ENCODE data around the gene MXRA8. TPM values are rescaled to one million over a fixed set of nuclear protein-coding genes. Genes with fewer than 3 reads are reported as not detected.
A peak's percentile ranks its signal among the peaks of the same experiment; 100 is the strongest.

MXRA8 gene
- total RNA-seq, 2 experiments from 2014 or later = 1.6 to 2.9 TPM

GRCh38 chr1:1329304-1330210, 28.8 kb downstream of the MXRA8 start:
- no peaks in the 10 kb centered on the region for H3K9me3 Mint-ChIP-seq
- DNase-seq (no peak), ATAC-seq (ENCODE audit: poor library complexity) (no peak)
- Histone ChIP-seq H3K27ac (ENCODE audit: low read depth in 1 of 2, low read length in 2 of 2) (no peak overlapping the region), H3K27me3 (ENCODE audit: control insufficient read depth in 1 of 2, insufficient read depth in 2 of 2, low read length in 2 of 2) (no peaks in the 10 kb centered on the region), H3K4me1 (ENCODE audit: insufficient read depth, low read length) (peaks cover 27% of the 10 kb centered on the region), H3K36me3 (ENCODE audit: insufficient read depth, low read length) (peaks cover 14% of the 10 kb centered on the region), H3K4me3 (ENCODE audit: low read length) (no peak overlapping the region), H3K9me3 (ENCODE audit: control insufficient read depth in 1 of 2, insufficient read depth in 1 of 2, low read length in 2 of 2) (peaks cover 0 to 5% of the 10 kb centered on the region in 2 experiments)
- peaks cover 14% of the 10 kb centered on the region for H3K4me1 Mint-ChIP-seq (ENCODE audit: low read depth)
- no peak overlapping the region for H3K27ac Mint-ChIP-seq
- intact Hi-C loops (cut with DNase I, micrococcal nuclease) = no loop called here
- ChIA-PET CTCF (no interaction called here), POLR2A (no interaction called here)
- no peak overlapping the region for H3K4me3 Mint-ChIP-seq
- H3K27me3 Mint-ChIP-seq = no peaks in the 10 kb centered on the region
- TF ChIP-seq, protein P1, sequence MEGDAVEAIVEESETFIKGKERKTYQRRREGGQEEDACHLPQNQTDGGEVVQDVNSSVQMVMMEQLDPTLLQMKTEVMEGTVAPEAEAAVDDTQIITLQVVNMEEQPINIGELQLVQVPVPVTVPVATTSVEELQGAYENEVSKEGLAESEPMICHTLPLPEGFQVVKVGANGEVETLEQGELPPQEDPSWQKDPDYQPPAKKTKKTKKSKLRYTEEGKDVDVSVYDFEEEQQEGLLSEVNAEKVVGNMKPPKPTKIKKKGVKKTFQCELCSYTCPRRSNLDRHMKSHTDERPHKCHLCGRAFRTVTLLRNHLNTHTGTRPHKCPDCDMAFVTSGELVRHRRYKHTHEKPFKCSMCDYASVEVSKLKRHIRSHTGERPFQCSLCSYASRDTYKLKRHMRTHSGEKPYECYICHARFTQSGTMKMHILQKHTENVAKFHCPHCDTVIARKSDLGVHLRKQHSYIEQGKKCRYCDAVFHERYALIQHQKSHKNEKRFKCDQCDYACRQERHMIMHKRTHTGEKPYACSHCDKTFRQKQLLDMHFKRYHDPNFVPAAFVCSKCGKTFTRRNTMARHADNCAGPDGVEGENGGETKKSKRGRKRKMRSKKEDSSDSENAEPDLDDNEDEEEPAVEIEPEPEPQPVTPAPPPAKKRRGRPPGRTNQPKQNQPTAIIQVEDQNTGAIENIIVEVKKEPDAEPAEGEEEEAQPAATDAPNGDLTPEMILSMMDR (IDR thresholded peaks at IDR 0.05) = no peak
- peaks cover 6% of the 10 kb centered on the region for H3K36me3 Mint-ChIP-seq (ENCODE audit: low read depth)

DNA sequence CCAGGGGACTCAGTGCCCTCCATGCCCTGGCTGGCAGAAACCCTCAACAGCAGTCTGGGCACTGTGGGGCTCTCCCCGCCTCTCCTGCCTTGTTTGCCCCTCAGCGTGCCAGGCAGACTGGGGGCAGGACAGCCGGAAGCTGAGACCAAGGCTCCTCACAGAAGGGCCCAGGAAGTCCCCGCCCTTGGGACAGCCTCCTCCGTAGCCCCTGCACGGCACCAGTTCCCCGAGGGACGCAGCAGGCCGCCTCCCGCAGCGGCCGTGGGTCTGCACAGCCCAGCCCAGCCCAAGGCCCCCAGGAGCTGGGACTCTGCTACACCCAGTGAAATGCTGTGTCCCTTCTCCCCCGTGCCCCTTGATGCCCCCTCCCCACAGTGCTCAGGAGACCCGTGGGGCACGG, 30.1 kb downstream of the MXRA8 start:
- Mint-ChIP-seq H3K36me3 (ENCODE audit: low read depth) (peaks cover 10% of the 10 kb centered on the region), H3K9me3 (no peaks in the 10 kb centered on the region), H3K4me1 (ENCODE audit: low read depth) (peaks cover 23% of the 10 kb centered on the region), H3K27ac (no peak overlapping the region), H3K4me3 (no peak overlapping the region), H3K27me3 (no peaks in the 10 kb centered on the region)
- Histone ChIP-seq H3K4me3 (ENCODE audit: low read length) (no peak overlapping the region), H3K9me3 (ENCODE audit: control insufficient read depth in 1 of 2, insufficient read depth in 1 of 2, low read length in 2 of 2) (peaks cover 0 to under 1% of the 10 kb centered on the region in 2 experiments), H3K4me1 (ENCODE audit: insufficient read depth, low read length) (peaks cover 31% of the 10 kb centered on the region), H3K36me3 (ENCODE audit: insufficient read depth, low read length) (peaks cover 14% of the 10 kb centered on the region), H3K27ac (ENCODE audit: low read depth in 1 of 2, low read length in 2 of 2) (no peak overlapping the region), H3K27me3 (ENCODE audit: control insufficient read depth in 1 of 2, insufficient read depth in 2 of 2, low read length in 2 of 2) (no peaks in the 10 kb centered on the region)
- CTCF ChIA-PET = no interaction called here
- DNase-seq (no peak), ATAC-seq (ENCODE audit: poor library complexity) (no peak)
- POLR2A ChIA-PET = no interaction called here
- TF ChIP-seq, protein P1 (IDR thresholded peaks at IDR 0.05) = no peak
- intact Hi-C loops (cut with DNase I, micrococcal nuclease) = no loop called here

DNA sequence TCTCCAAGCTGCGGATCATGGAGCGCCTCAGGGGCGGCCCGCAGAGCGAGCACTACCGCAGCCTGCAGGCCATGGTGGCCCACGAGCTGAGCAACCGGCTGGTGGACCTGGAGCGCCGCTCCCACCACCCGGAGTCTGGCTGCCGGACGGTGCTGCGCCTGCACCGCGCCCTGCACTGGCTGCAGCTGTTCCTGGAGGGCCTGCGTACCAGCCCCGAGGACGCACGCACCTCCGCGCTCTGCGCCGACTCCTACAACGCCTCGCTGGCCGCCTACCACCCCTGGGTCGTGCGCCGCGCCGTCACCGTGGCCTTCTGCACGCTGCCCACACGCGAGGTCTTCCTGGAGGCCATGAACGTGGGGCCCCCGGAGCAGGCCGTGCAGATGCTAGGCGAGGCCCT, 31.1 kb downstream of the MXRA8 start:
- DNase-seq (no peak), ATAC-seq (ENCODE audit: poor library complexity) (no peak)
- Histone ChIP-seq H3K4me1 (ENCODE audit: insufficient read depth, low read length) (peaks cover 38% of the 10 kb centered on the region), H3K27me3 (ENCODE audit: control insufficient read depth in 1 of 2, insufficient read depth in 2 of 2, low read length in 2 of 2) (no peaks in the 10 kb centered on the region), H3K27ac (ENCODE audit: low read depth in 1 of 2, low read length in 2 of 2) (no peak overlapping the region), H3K9me3 (ENCODE audit: control insufficient read depth in 1 of 2, insufficient read depth in 1 of 2, low read length in 2 of 2) (no peaks in the 10 kb centered on the region), H3K36me3 (ENCODE audit: insufficient read depth, low read length) (peaks cover 14% of the 10 kb centered on the region), H3K4me3 (ENCODE audit: low read length) (no peak overlapping the region)
- Mint-ChIP-seq H3K4me3 (peak overlapping the region; percentile 51), H3K27ac (no peak overlapping the region), H3K4me1 (ENCODE audit: low read depth) (peaks cover 28% of the 10 kb centered on the region), H3K9me3 (no peaks in the 10 kb centered on the region), H3K36me3 (ENCODE audit: low read depth) (peaks cover 10% of the 10 kb centered on the region), H3K27me3 (no peaks in the 10 kb centered on the region)
- POLR2A ChIA-PET = interaction anchor here (1.0 kb wide), 1 partner anchor 45 kb away, joined by 3 read pairs; no protein-coding TSS in a partner anchor
- CTCF ChIA-PET = no interaction called here
- TF ChIP-seq, protein P1 (IDR thresholded peaks at IDR 0.05) = no peak
- intact Hi-C loops (cut with DNase I, micrococcal nuclease) = no loop called here
